Left colon (tissue), 2 donors: Measurements from ENCODE around the gene GPR160. TPM values are rescaled to one million over a fixed set of nuclear protein-coding genes. Genes with fewer than 3 reads are reported as not detected.

Source experiments
- ATAC-seq: fragments of 200-7000 bp; cut with Tn5 transposase; one replicate; pipeline ENCODE4 v1.9.1; 2020; ENCODE audit warnings: mild to moderate bottlenecking, moderate library complexity
- DNase-seq, 2 donors: peaks; one replicate each; pipeline ENCODE4 v3.0.0-alpha.2; 2020
- intact Hi-C, 2 donors: fragments of 100-400 bp; cut with DNase I in 1 of 2; cut with micrococcal nuclease in 1 of 2; formaldehyde crosslinking; loops; one replicate each; pipeline versions ENCODE4 v1.11.2 to v1.14.0; 2022; cut with DNase I, micrococcal nuclease
- total RNA-seq, 2 donors: library from RNA; stranded (reverse); fragmentation: NEBNext Ultra II Directional; extraction: Animal tissue kit (Norgen Biotek cat#: 25700); gene quantifications; one replicate each; pipeline ENCODE4 v1.2.1, GENCODE V29; 2021
- donor health status: DM: no; HTN: no; CAD: no.
- donor health status: DM: yes; HTN: yes; CAD: no.

GPR160 gene
- total RNA-seq, 2 donors from 2014 or later: 65.7 to 82.6 TPM

GRCh38 chr3:170058127-170058526 lies 20.3 kb downstream of the GPR160 start:
- intact Hi-C loops: no loop called here
- DNase-seq (no peak), ATAC-seq (no peak)

- no peak for ATAC-seq
Measured at GRCh38 chr3:170059447-170059846, 21.7 kb downstream of the GPR160 start.

DNA sequence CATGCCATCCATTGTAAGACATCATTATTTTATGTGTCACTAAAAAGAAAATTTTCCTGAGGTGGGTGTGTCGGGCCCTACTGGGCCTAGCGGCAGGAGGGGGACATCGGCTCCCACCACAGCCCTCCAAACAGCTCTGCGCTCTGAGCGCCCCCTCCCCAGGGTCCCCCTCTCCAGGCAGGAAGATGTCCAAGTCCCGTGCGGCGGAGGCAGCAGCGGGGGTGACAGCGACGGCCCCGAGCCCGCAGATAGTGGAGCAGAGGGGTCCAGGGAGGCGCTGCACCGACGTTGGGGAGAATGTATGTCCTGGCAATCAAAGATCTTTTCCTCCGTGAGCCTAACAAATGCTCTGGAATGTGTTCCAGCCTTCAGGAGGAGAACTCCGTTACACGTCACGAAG lies 24.3 kb downstream of the GPR160 start:
- ATAC-seq: no peak
- no peak for DNase-seq
- intact Hi-C loops: no loop called here

More at GRCh38 chr3:170059447-170059846, 21.7 kb downstream of the GPR160 start:
- intact Hi-C loops: no loop called here
- DNase-seq: no peak

DNA sequence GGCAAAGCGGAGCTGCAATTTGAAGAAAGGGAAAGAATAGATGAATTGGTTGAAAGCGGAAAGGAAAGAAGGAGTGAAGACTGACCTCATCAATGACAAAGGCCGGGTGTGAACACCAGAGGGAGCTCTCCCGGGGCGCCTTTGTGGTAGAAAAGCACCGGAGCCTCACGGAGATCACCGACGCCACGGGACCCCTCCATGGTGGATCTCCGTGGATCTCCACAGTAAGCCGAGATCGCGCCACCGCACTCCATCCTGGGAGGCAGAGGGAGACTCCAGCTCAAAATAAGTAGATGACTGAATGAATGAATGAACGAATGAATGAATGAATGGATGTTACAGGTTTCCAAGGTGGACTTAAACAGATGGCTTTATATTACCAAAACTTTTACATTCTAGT lies 25.0 kb downstream of the GPR160 start:
- no peak for ATAC-seq
- intact Hi-C loops: no loop called here
- DNase-seq: no peak

DNA sequence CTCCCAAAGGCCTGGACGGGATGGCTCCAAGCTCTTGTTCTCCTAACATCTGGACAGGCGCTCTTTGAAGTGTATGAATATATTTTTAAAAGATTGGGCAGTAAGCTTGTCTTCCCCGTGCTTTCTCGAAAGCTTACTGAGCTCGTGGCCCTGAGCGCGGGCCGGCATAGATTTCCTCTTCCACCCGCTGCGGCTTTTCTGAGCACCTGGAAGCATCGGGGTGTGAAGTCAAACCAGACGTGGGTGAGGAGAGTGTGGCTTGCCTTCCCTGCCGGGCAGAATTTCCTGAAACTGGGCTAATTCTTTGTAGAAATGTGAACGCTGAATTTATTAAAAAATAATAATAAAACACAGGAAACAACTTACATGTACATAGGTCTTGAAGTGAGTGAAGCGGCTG lies 25.9 kb downstream of the GPR160 start:
- intact Hi-C loops: no loop called here
- ATAC-seq (no peak), DNase-seq (no peak)

- DNase-seq: no peak
- intact Hi-C loops: no loop called here
- no peak for ATAC-seq
Measured at GRCh38 chr3:170064108-170064507, 26.3 kb downstream of the GPR160 start.

DNA sequence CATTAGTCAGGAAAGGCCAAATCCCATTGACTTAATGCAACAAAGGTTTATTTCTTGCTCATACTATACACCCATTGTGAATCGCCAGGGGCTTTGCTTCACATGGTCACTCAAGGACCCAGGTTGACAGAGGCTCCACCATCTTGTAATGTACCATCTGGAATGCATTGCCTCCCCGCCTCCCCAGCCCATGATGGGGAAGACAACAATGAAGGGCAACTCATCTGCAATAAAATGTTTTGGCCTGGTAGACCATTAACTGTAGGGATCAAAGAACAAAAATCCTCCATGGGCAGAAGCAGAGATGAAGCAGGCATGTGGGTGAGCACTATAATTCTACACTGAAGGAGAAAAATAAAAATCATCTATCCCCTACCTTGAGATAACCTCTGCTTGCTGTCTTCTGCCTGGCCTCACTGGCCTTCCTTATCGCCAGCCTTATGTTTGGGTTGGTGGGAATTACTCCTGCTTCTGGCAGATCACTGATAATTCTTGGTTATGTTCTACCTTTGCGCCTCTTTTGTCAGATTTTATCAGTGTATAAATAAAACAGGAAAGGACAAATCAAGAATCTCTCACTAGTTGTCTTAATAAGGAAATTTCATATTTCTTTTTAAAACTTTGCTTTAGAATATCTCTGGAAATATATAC lies 37.8 kb downstream of the GPR160 start:
- peak; percentile 32 for ATAC-seq
- intact Hi-C loops: no loop called here
- no peak for DNase-seq

- DNase-seq (no peak), ATAC-seq (peak; percentile 82)
- intact Hi-C loops: no loop called here
Measured at GRCh38 chr3:170076715-170077238, 39.0 kb downstream of the GPR160 start.

GRCh38 chr3:170077361-170077760 lies 39.6 kb downstream of the GPR160 start:
- peak; percentile 60 for ATAC-seq
- peak in 1 of 2 donors; percentile 39 for DNase-seq
- intact Hi-C loops: no loop called here

DNA sequence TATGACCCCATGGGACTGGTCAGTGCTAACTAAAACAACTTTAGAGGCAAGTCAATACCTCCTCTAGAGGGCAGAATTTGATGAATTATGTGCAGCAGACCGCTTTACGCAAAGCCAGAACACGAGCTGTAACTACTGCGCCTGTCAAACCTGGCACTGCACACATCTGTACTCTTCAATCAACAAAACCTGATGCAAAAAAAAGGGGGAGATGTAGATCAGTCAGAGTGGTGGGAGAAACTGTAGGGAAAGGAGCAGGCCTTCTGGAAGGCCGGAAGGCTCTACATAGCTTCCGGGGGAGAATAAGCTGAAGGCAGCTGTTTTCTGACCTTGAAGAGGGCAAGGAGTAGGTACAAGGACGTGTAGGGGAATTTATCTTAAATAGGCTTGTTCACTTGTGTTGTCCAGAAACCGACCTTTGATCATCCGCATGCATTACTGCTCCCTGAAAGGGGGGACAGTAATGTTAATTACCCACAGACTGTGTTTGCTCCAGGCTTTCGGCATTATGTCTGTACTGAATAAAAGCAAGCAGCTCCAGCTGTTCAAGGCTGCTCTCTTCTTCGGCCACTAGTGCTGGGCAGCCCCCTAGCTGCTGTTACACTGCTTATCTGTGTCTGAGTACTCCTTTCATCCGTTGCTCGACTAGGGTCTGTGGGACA lies 41.0 kb downstream of the GPR160 start:
- intact Hi-C loops: no loop called here

DNA sequence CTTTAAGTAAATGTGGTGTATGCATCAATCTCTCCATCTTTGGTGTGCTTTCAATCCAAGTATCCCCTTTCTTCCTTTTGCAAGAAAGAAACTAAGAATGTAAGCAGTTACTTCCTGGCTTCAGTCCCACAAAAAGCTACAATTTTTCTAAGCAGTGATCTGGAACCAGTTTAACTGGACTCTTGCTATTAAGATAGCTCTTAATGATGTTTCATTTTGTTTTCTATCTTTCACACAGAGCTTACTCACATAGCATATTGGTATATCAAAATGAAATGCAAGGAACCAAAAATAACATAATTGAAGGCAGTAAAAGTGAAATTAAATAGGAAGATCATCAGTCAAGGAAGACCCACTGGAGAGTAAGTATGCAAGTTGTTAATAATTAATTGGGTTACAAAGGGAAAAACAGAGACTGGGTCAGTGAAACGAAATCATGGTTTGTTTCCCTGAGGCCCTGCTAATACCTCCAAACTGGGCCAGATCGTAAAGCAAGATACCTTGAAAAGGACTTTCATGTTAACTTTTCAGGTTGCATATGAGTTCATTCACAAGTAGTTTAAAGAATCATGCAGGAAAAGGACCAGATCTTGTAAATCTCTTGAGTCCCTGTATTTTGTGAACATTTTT lies 41.9 kb downstream of the GPR160 start:
- intact Hi-C loops: no loop called here
- DNase-seq (no peak), ATAC-seq (no peak)

More for the DNA sequence above, 41.0 kb downstream of the GPR160 start:
- DNase-seq (no peak), ATAC-seq (peak; percentile 21)

- ATAC-seq (no peak), DNase-seq (no peak)
- intact Hi-C loops: no loop called here
Measured at GRCh38 chr3:170080605-170081004, 42.8 kb downstream of the GPR160 start.

GRCh38 chr3:170081079-170081741 lies 43.4 kb downstream of the GPR160 start:
- ATAC-seq (no peak), DNase-seq (no peak)
- intact Hi-C loops: no loop called here

- ATAC-seq: no peak
- intact Hi-C loops: no loop called here
- no peak for DNase-seq
Measured at GRCh38 chr3:170083343-170083742, 45.5 kb downstream of the GPR160 start.

GRCh38 chr3:170085396-170085795 lies 47.6 kb downstream of the GPR160 start:
- intact Hi-C loops: no loop called here
- ATAC-seq: no peak
- DNase-seq: no peak

- ATAC-seq (no peak), DNase-seq (no peak)
- intact Hi-C loops: no loop called here
Measured at GRCh38 chr3:170089862-170090600, 52.2 kb downstream of the GPR160 start.

DNA sequence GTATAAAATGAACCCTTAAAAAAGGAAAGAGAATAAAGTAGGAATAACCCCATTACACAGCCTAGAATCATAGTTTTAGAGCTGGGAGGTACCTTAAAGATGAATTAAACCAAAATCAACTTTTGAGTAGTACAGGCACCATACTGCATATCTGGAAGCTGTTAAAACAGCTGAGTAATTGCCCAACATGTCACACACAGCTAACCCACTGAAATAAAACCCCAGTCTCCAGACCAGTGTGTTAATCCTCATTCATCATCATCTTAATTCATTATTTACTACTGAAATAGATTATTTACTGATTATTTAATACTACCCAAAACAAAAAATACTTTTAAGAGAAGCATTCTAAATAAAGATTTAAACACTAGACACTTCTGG lies 52.8 kb downstream of the GPR160 start:
- DNase-seq (no peak), ATAC-seq (no peak)
- intact Hi-C loops: no loop called here

- ATAC-seq: peak; percentile 35
- intact Hi-C loops: no loop called here
- DNase-seq: no peak
Measured at GRCh38 chr3:170092907-170093306, 55.1 kb downstream of the GPR160 start.

GRCh38 chr3:170095771-170096170 lies 58.0 kb downstream of the GPR160 start:
- ATAC-seq: no peak
- intact Hi-C loops: no loop called here

More at GRCh38 chr3:170095771-170096170, 58.0 kb downstream of the GPR160 start:
- DNase-seq: no peak
